A673 (cell line): Measurements from ENCODE around the gene CNIH3.

Experiments
- EZH2 ChIP-seq: fragments of 200-600 bp; sonication (generic); IDR thresholded peaks from 2 replicates; pipeline ENCODE4 v1.6.1; 2017; ENCODE audit warnings: borderline replicate concordance, low read depth, mild to moderate bottlenecking, mixed read lengths, antibody characterized with exemption, low read length; ENCODE audit not compliant: poor library complexity, severe bottlenecking
- TF ChIP-seq, protein P1 (sequence below): fragments of 300-800, 200-600 bp; sonication (generic); conservative IDR thresholded peaks from 2 replicates; pipeline ENCODE4 v1.5.1; 2017; ENCODE audit warnings: low read depth, mild to moderate bottlenecking, antibody characterized with exemption, low read length, moderate library complexity, mixed read lengths

DNA sequence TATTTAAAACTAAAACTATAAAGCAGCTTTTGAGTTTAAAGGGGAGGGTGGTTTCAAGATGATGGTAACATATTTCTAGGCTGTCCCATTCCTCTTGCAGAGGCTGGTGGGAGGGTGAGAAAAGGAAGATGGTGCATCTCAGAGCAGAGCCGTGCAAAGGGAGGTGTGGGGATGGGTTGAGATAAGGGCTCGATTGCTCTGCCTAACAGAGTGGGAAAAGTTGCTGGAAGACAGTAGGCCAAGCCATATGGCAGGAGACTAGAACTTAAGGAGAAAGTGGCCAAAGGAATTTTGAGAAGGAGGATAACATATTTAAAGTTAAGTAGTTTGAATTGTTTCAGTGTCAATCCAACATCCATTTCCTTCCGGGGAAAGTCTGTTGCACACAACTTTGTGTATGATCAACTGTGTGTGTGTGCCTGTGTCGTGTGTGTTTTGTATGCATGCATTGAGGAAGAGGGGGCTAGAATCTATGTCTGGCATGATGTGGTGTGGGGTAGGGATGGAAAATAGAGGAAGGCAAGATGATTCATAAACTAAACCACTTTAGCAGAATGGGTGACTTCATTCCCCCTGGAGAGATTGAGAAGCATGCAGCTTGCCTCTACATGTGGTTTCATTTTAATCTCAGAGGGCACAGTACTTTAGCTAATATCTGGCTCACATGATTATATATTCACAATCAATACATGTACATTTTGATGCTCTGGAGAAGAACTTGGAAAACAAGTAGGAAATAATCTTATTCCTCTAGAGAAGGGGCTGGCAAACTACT, 168.3 kb downstream of the CNIH3 start:
- TF ChIP-seq, protein P1, sequence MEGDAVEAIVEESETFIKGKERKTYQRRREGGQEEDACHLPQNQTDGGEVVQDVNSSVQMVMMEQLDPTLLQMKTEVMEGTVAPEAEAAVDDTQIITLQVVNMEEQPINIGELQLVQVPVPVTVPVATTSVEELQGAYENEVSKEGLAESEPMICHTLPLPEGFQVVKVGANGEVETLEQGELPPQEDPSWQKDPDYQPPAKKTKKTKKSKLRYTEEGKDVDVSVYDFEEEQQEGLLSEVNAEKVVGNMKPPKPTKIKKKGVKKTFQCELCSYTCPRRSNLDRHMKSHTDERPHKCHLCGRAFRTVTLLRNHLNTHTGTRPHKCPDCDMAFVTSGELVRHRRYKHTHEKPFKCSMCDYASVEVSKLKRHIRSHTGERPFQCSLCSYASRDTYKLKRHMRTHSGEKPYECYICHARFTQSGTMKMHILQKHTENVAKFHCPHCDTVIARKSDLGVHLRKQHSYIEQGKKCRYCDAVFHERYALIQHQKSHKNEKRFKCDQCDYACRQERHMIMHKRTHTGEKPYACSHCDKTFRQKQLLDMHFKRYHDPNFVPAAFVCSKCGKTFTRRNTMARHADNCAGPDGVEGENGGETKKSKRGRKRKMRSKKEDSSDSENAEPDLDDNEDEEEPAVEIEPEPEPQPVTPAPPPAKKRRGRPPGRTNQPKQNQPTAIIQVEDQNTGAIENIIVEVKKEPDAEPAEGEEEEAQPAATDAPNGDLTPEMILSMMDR: no peak
- no peak for TF ChIP-seq EZH2
